ENCODE results near the gene MAK. TPM values are rescaled to one million over a fixed set of nuclear protein-coding genes. Genes with fewer than 3 reads are reported as not detected.
"Not testable (repeated sequence)": the region's sequence is repeated elsewhere in the genome, so short reads cannot be mapped to it uniquely, and the experiment has no call there.

Gene MAK
- total RNA-seq, 2 donors from 2014 or later = 0.06 TPM; not detected in 1

- intact Hi-C loops (cut with DNase I, micrococcal nuclease) = no loop called here
- DNase-seq = no peak
- ATAC-seq = no peak
These were observed 18.9 kb upstream of the MAK start for GRCh38 chr6:10857259-10857658.

GRCh38 chr6:10854922-10855632 lies 16.7 kb upstream of the MAK start:
- no peak for DNase-seq
- ATAC-seq = no peak
- intact Hi-C loops (cut with DNase I, micrococcal nuclease) = no loop called here

GRCh38 chr6:10853849-10854300 lies 15.5 kb upstream of the MAK start:
- DNase-seq; intact Hi-C loops (cut with DNase I, micrococcal nuclease); ATAC-seq: not testable (repeated sequence)

- ATAC-seq = no peak
- intact Hi-C loops (cut with DNase I, micrococcal nuclease) = no loop called here
- DNase-seq = no peak
These were observed 14.1 kb upstream of the MAK start for GRCh38 chr6:10852361-10852960.

- intact Hi-C loops (cut with DNase I, micrococcal nuclease) = no loop called here
- ATAC-seq (no peak), DNase-seq (no peak)
These were observed 12.4 kb upstream of the MAK start for GRCh38 chr6:10850728-10851127.

- intact Hi-C loops (cut with DNase I, micrococcal nuclease) = no loop called here
- no peak for DNase-seq
- no peak for ATAC-seq
These were observed 11.6 kb upstream of the MAK start for GRCh38 chr6:10849901-10850300.

- DNase-seq (no peak), ATAC-seq (no peak)
- intact Hi-C loops (cut with DNase I, micrococcal nuclease) = no loop called here
These were observed 9.3 kb upstream of the MAK start for GRCh38 chr6:10847684-10848083.

GRCh38 chr6:10843554-10843953 lies 5.2 kb upstream of the MAK start:
- DNase-seq (no peak), ATAC-seq (no peak)
- intact Hi-C loops (cut with DNase I, micrococcal nuclease) = no loop called here

GRCh38 chr6:10838794-10839333 lies 525 bp upstream of the MAK start:
- DNase-seq (no peak), ATAC-seq (peak; percentile 44)
- intact Hi-C loops (cut with DNase I, micrococcal nuclease) = no loop called here

GRCh38 chr6:10837622-10837994 lies 731 bp downstream of the MAK start:
- DNase-seq (no peak), ATAC-seq (peak; percentile 4)
- intact Hi-C loops (cut with DNase I, micrococcal nuclease) = no loop called here

GRCh38 chr6:10837009-10837621 lies 1.2 kb downstream of the MAK start:
- DNase-seq = peak in 1 of 2 donors; percentile 30
- ATAC-seq = no peak
- intact Hi-C loops (cut with DNase I, micrococcal nuclease) = no loop called here

- DNase-seq = no peak
- intact Hi-C loops (cut with DNase I, micrococcal nuclease) = no loop called here
- no peak for ATAC-seq
These were observed 3.5 kb downstream of the MAK start for GRCh38 chr6:10834823-10835222.

GRCh38 chr6:10831609-10832008 lies 6.7 kb downstream of the MAK start:
- no peak for DNase-seq
- intact Hi-C loops (cut with DNase I, micrococcal nuclease) = no loop called here
- no peak for ATAC-seq

- DNase-seq = no peak
- no peak for ATAC-seq
- intact Hi-C loops (cut with DNase I, micrococcal nuclease) = no loop called here
These were observed 13.5 kb downstream of the MAK start for GRCh38 chr6:10824819-10825218.

- intact Hi-C loops (cut with DNase I, micrococcal nuclease) = no loop called here
- ATAC-seq (no peak), DNase-seq (no peak)
These were observed 14.0 kb downstream of the MAK start for GRCh38 chr6:10824297-10824696.

GRCh38 chr6:10814176-10814575 lies 24.2 kb downstream of the MAK start:
- DNase-seq; ATAC-seq; intact Hi-C loops (cut with DNase I, micrococcal nuclease): not testable (repeated sequence)

- intact Hi-C loops (cut with DNase I, micrococcal nuclease) = loop anchor here in 1 of 2 donors (10.0 kb wide), 1 partner anchor 304 kb away; no protein-coding TSS in a partner anchor
- no peak for DNase-seq
- ATAC-seq = no peak
These were observed 29.2 kb downstream of the MAK start for GRCh38 chr6:10809098-10809497.

- no peak for ATAC-seq
- no peak for DNase-seq
- intact Hi-C loops (cut with DNase I, micrococcal nuclease) = loop anchor here in 1 of 2 donors (10.0 kb wide), 1 partner anchor 304 kb away; no protein-coding TSS in a partner anchor
These were observed 30.0 kb downstream of the MAK start for GRCh38 chr6:10808376-10808775.

- ATAC-seq (peak; percentile 91), DNase-seq (peak in 1 of 2 donors; percentile 49)
- intact Hi-C loops (cut with DNase I, micrococcal nuclease) = loop anchor here in 1 of 2 donors (5.0 to 10.0 kb wide), 2 partner anchors 297 to 324 kb away; no protein-coding TSS in a partner anchor
These were observed 37.0 kb downstream of the MAK start for GRCh38 chr6:10801224-10801848.

All from left colon (tissue), 2 donors.